ENCODE data around the gene CALN1.

The CALN1 gene

GRCh38 chr7:72411419-72411818, 719 bp downstream of the CALN1 start:
- no peak overlapping the region for H3K4me2 ChIP-seq (ENCODE audit: low read length)

GRCh38 chr7:72409638-72410015, 2.5 kb downstream of the CALN1 start:
- H3K36me3 ChIP-seq (replicated peaks; ENCODE audit: low read depth, low read length), result no peaks in the 10 kb centered on the region
- no peaks in the 10 kb centered on the region for H3K79me2 ChIP-seq (ENCODE audit: low read length)
- no peaks in the 10 kb centered on the region for H3K4me1 ChIP-seq (ENCODE audit: low read length)
- no peak overlapping the region for H3K4me2 ChIP-seq (ENCODE audit: low read length)
- H3K27me3 ChIP-seq (ENCODE audit: low read depth, low read length), result no peaks in the 10 kb centered on the region
- no peaks in the 10 kb centered on the region for H3K9me3 ChIP-seq (ENCODE audit: insufficient read depth, low read length)
- no peaks in the 10 kb centered on the region for H4K20me1 ChIP-seq (ENCODE audit: insufficient read depth, low read length)
- no peak overlapping the region for H3K27ac ChIP-seq (ENCODE audit: low read length)
- H2AFZ ChIP-seq (ENCODE audit: low read depth, low read length), result no peak overlapping the region
- TF ChIP-seq CTCF (IDR thresholded peaks at IDR 0.05; ENCODE audit: low read depth, low read length), result no peak
- no peak for TF ChIP-seq EZH2phosphoT487 (IDR thresholded peaks at IDR 0.05; ENCODE audit: low read depth)
- no peak overlapping the region for H3K9ac ChIP-seq (ENCODE audit: low read length)
- no peak overlapping the region for H3K4me3 ChIP-seq (ENCODE audit: low read length)

More at GRCh38 chr7:72411419-72411818, 719 bp downstream of the CALN1 start:
- no peaks in the 10 kb centered on the region for H3K9me3 ChIP-seq (ENCODE audit: insufficient read depth, low read length)
- no peak overlapping the region for H3K27ac ChIP-seq (ENCODE audit: low read length)
- no peaks in the 10 kb centered on the region for H3K27me3 ChIP-seq (ENCODE audit: low read depth, low read length)
- TF ChIP-seq CTCF (IDR thresholded peaks at IDR 0.05; ENCODE audit: low read depth, low read length), result no peak
- no peak for TF ChIP-seq EZH2phosphoT487 (IDR thresholded peaks at IDR 0.05; ENCODE audit: low read depth)
- H3K36me3 ChIP-seq (replicated peaks; ENCODE audit: low read depth, low read length), result no peaks in the 10 kb centered on the region
- H4K20me1 ChIP-seq (ENCODE audit: insufficient read depth, low read length), result no peaks in the 10 kb centered on the region
- no peaks in the 10 kb centered on the region for H3K79me2 ChIP-seq (ENCODE audit: low read length)
- no peak overlapping the region for H2AFZ ChIP-seq (ENCODE audit: low read depth, low read length)
- no peaks in the 10 kb centered on the region for H3K4me1 ChIP-seq (ENCODE audit: low read length)
- no peak overlapping the region for H3K9ac ChIP-seq (ENCODE audit: low read length)
- no peak overlapping the region for H3K4me3 ChIP-seq (ENCODE audit: low read length)

GRCh38 chr7:72408966-72409637, 3.0 kb downstream of the CALN1 start:
- H3K36me3 ChIP-seq (replicated peaks; ENCODE audit: low read depth, low read length), result no peaks in the 10 kb centered on the region
- no peaks in the 10 kb centered on the region for H3K27me3 ChIP-seq (ENCODE audit: low read depth, low read length)
- H3K9me3 ChIP-seq (ENCODE audit: insufficient read depth, low read length), result no peaks in the 10 kb centered on the region
- no peak overlapping the region for H2AFZ ChIP-seq (ENCODE audit: low read depth, low read length)
- H3K4me2 ChIP-seq (ENCODE audit: low read length), result no peak overlapping the region
- H3K27ac ChIP-seq (ENCODE audit: low read length), result no peak overlapping the region
- no peak overlapping the region for H3K9ac ChIP-seq (ENCODE audit: low read length)
- no peaks in the 10 kb centered on the region for H3K4me1 ChIP-seq (ENCODE audit: low read length)
- no peaks in the 10 kb centered on the region for H4K20me1 ChIP-seq (ENCODE audit: insufficient read depth, low read length)
- TF ChIP-seq EZH2phosphoT487 (IDR thresholded peaks at IDR 0.05; ENCODE audit: low read depth), result no peak
- no peak for TF ChIP-seq CTCF (IDR thresholded peaks at IDR 0.05; ENCODE audit: low read depth, low read length)
- no peaks in the 10 kb centered on the region for H3K79me2 ChIP-seq (ENCODE audit: low read length)
- H3K4me3 ChIP-seq (ENCODE audit: low read length), result no peak overlapping the region

GRCh38 chr7:72406820-72407403, 5.2 kb downstream of the CALN1 start:
- Histone ChIP-seq H3K79me2 (ENCODE audit: low read length) (no peaks in the 10 kb centered on the region), H3K4me3 (ENCODE audit: low read length) (no peak overlapping the region), H3K4me2 (ENCODE audit: low read length) (no peak overlapping the region)

More at GRCh38 chr7:72406820-72407403, 5.2 kb downstream of the CALN1 start:
- Histone ChIP-seq H3K27ac (ENCODE audit: low read length) (no peak overlapping the region), H3K27me3 (ENCODE audit: low read depth, low read length) (no peaks in the 10 kb centered on the region), H4K20me1 (ENCODE audit: insufficient read depth, low read length) (no peaks in the 10 kb centered on the region), H3K9ac (ENCODE audit: low read length) (no peak overlapping the region), H2AFZ (ENCODE audit: low read depth, low read length) (no peak overlapping the region), H3K36me3 (replicated peaks; ENCODE audit: low read depth, low read length) (no peaks in the 10 kb centered on the region), H3K4me1 (ENCODE audit: low read length) (no peaks in the 10 kb centered on the region), H3K9me3 (ENCODE audit: insufficient read depth, low read length) (no peaks in the 10 kb centered on the region)
- no peak for TF ChIP-seq CTCF (IDR thresholded peaks at IDR 0.05; ENCODE audit: low read depth, low read length)
